ENCODE measurements around the gene MYEF2.
A peak's percentile ranks its signal among the peaks of the same experiment; 100 is the strongest.

DNA sequence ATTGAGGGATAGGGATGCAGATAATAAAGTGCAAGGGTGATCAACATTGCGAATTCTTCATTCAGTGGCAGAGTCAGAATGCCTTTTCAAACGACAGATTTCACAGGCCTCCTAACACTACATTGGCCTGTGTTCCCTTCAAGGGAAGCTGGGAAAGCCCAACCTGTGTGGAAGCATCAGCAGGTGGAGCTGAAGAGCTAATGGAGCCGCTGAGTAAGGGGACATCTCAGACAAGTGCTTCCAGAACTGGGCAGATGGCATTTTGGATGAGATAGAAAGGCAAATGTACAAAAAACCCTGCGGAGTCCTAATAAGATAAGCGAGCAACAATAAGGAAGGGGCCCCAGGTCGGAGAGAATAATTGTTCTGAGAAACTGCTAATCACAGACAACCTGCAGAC, 65.9 kb downstream of the MYEF2 start:
- TF ChIP-seq, protein P1, sequence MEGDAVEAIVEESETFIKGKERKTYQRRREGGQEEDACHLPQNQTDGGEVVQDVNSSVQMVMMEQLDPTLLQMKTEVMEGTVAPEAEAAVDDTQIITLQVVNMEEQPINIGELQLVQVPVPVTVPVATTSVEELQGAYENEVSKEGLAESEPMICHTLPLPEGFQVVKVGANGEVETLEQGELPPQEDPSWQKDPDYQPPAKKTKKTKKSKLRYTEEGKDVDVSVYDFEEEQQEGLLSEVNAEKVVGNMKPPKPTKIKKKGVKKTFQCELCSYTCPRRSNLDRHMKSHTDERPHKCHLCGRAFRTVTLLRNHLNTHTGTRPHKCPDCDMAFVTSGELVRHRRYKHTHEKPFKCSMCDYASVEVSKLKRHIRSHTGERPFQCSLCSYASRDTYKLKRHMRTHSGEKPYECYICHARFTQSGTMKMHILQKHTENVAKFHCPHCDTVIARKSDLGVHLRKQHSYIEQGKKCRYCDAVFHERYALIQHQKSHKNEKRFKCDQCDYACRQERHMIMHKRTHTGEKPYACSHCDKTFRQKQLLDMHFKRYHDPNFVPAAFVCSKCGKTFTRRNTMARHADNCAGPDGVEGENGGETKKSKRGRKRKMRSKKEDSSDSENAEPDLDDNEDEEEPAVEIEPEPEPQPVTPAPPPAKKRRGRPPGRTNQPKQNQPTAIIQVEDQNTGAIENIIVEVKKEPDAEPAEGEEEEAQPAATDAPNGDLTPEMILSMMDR (IDR thresholded peaks at IDR 0.05): peak; percentile 24 to 55 (median 34)
- TF ChIP-seq POLR2A (IDR thresholded peaks at IDR 0.05): no peak
